Measurements from ENCODE around the gene THRAP3.

Gene THRAP3

GRCh38 chr1:36284517-36284916, 60.3 kb downstream of the THRAP3 start:
- intact Hi-C loops (cut with micrococcal nuclease), result no loop called here
- Mint-ChIP-seq H3K36me3 (ENCODE audit: low read depth) (peaks cover 80% of the 10 kb centered on the region), H3K27ac (no peak overlapping the region), H3K4me3 (no peak overlapping the region), H3K27me3 (no peaks in the 10 kb centered on the region), H3K9me3 (no peaks in the 10 kb centered on the region), H3K4me1 (ENCODE audit: low read depth) (no peaks in the 10 kb centered on the region)

GRCh38 chr1:36285443-36286101, 61.3 kb downstream of the THRAP3 start:
- Mint-ChIP-seq H3K36me3 (ENCODE audit: low read depth) (peaks cover 80% of the 10 kb centered on the region), H3K27ac (no peak overlapping the region), H3K9me3 (no peaks in the 10 kb centered on the region), H3K27me3 (no peaks in the 10 kb centered on the region), H3K4me3 (no peak overlapping the region), H3K4me1 (ENCODE audit: low read depth) (no peaks in the 10 kb centered on the region)
- intact Hi-C loops (cut with micrococcal nuclease), result loop anchor here (1.0 to 5.0 kb wide), 3 partner anchors 97 to 183 kb away; partner anchors contain the start of gene TRAPPC3

GRCh38 chr1:36286802-36287201, 62.6 kb downstream of the THRAP3 start:
- peaks cover 90% of the 10 kb centered on the region for H3K36me3 Mint-ChIP-seq (ENCODE audit: low read depth)
- H3K27me3 Mint-ChIP-seq, result no peaks in the 10 kb centered on the region
- intact Hi-C loops (cut with micrococcal nuclease), result loop anchor here (5.0 kb wide), 2 partner anchors 140 to 185 kb away; partner anchors contain the start of gene TRAPPC3
- no peak overlapping the region for H3K27ac Mint-ChIP-seq
- H3K9me3 Mint-ChIP-seq, result no peaks in the 10 kb centered on the region
- H3K4me3 Mint-ChIP-seq, result no peak overlapping the region
- H3K4me1 Mint-ChIP-seq (ENCODE audit: low read depth), result no peaks in the 10 kb centered on the region

GRCh38 chr1:36287595-36287994, 63.4 kb downstream of the THRAP3 start:
- intact Hi-C loops (cut with micrococcal nuclease), result loop anchor here (5.0 kb wide), 2 partner anchors 140 to 185 kb away; partner anchors contain the start of gene TRAPPC3
- no peak overlapping the region for H3K27ac Mint-ChIP-seq
- H3K4me3 Mint-ChIP-seq, result no peak overlapping the region
- H3K9me3 Mint-ChIP-seq, result no peaks in the 10 kb centered on the region
- no peaks in the 10 kb centered on the region for H3K27me3 Mint-ChIP-seq
- peaks cover 90% of the 10 kb centered on the region for H3K36me3 Mint-ChIP-seq (ENCODE audit: low read depth)
- H3K4me1 Mint-ChIP-seq (ENCODE audit: low read depth), result no peaks in the 10 kb centered on the region

GRCh38 chr1:36295390-36295789, 71.1 kb downstream of the THRAP3 start:
- Mint-ChIP-seq H3K9me3 (no peaks in the 10 kb centered on the region), H3K4me3 (no peak overlapping the region), H3K36me3 (ENCODE audit: low read depth) (peaks cover 100% of the 10 kb centered on the region), H3K27ac (no peak overlapping the region), H3K4me1 (ENCODE audit: low read depth) (peaks cover 10% of the 10 kb centered on the region), H3K27me3 (no peaks in the 10 kb centered on the region)
- intact Hi-C loops (cut with micrococcal nuclease), result no loop called here

- Mint-ChIP-seq H3K9me3 (no peaks in the 10 kb centered on the region), H3K4me3 (no peak overlapping the region), H3K27me3 (no peaks in the 10 kb centered on the region), H3K36me3 (ENCODE audit: low read depth) (peaks cover 100% of the 10 kb centered on the region), H3K4me1 (ENCODE audit: low read depth) (peaks cover 27% of the 10 kb centered on the region), H3K27ac (no peak overlapping the region)
- intact Hi-C loops (cut with micrococcal nuclease), result no loop called here
These were observed 72.8 kb downstream of the THRAP3 start for GRCh38 chr1:36297062-36297461.

GRCh38 chr1:36298640-36299039, 74.4 kb downstream of the THRAP3 start:
- Mint-ChIP-seq H3K27ac (no peak overlapping the region), H3K27me3 (no peaks in the 10 kb centered on the region), H3K9me3 (no peaks in the 10 kb centered on the region), H3K4me1 (ENCODE audit: low read depth) (peaks cover 40% of the 10 kb centered on the region), H3K36me3 (ENCODE audit: low read depth) (peaks cover 100% of the 10 kb centered on the region), H3K4me3 (no peak overlapping the region)
- intact Hi-C loops (cut with micrococcal nuclease), result no loop called here

- intact Hi-C loops (cut with micrococcal nuclease), result loop anchor here (5.0 kb wide), 1 partner anchor 153 kb away; the partner anchor contains the start of gene TRAPPC3
- Mint-ChIP-seq H3K27ac (peak overlapping the region; percentile 42), H3K4me1 (ENCODE audit: low read depth) (peaks cover 56% of the 10 kb centered on the region), H3K9me3 (no peaks in the 10 kb centered on the region), H3K4me3 (no peak overlapping the region), H3K27me3 (no peaks in the 10 kb centered on the region), H3K36me3 (ENCODE audit: low read depth) (peaks cover 92% of the 10 kb centered on the region)
These were observed 76.3 kb downstream of the THRAP3 start for GRCh38 chr1:36300526-36300925.

GRCh38 chr1:36301220-36301619, 77.0 kb downstream of the THRAP3 start:
- H3K36me3 Mint-ChIP-seq (ENCODE audit: low read depth), result peaks cover 86% of the 10 kb centered on the region
- H3K27me3 Mint-ChIP-seq, result no peaks in the 10 kb centered on the region
- H3K9me3 Mint-ChIP-seq, result no peaks in the 10 kb centered on the region
- H3K4me1 Mint-ChIP-seq (ENCODE audit: low read depth), result peaks cover 62% of the 10 kb centered on the region
- intact Hi-C loops (cut with micrococcal nuclease), result loop anchor here (5.0 kb wide), 1 partner anchor 154 kb away; the partner anchor contains the start of gene TRAPPC3
- H3K27ac Mint-ChIP-seq, result peak overlapping the region; percentile 42
- H3K4me3 Mint-ChIP-seq, result no peak overlapping the region

- Mint-ChIP-seq H3K9me3 (no peaks in the 10 kb centered on the region), H3K4me3 (no peak overlapping the region), H3K27ac (peak overlapping the region; percentile 58), H3K27me3 (peaks cover 9% of the 10 kb centered on the region), H3K4me1 (ENCODE audit: low read depth) (peaks cover 78% of the 10 kb centered on the region), H3K36me3 (ENCODE audit: low read depth) (peaks cover 66% of the 10 kb centered on the region)
- intact Hi-C loops (cut with micrococcal nuclease), result loop anchor here (5.0 kb wide), 1 partner anchor 156 kb away; the partner anchor contains the start of gene TRAPPC3
These were observed 79.0 kb downstream of the THRAP3 start for GRCh38 chr1:36303244-36303643.

- Mint-ChIP-seq H3K9me3 (no peaks in the 10 kb centered on the region), H3K27ac (peak overlapping the region; percentile 58), H3K27me3 (peaks cover 9% of the 10 kb centered on the region), H3K4me3 (no peak overlapping the region), H3K36me3 (ENCODE audit: low read depth) (peaks cover 60% of the 10 kb centered on the region), H3K4me1 (ENCODE audit: low read depth) (peaks cover 78% of the 10 kb centered on the region)
- intact Hi-C loops (cut with micrococcal nuclease), result loop anchor here (5.0 kb wide), 1 partner anchor 157 kb away; the partner anchor contains the start of gene TRAPPC3
These were observed 79.6 kb downstream of the THRAP3 start for GRCh38 chr1:36303650-36304360.

- peaks cover 77% of the 10 kb centered on the region for H3K4me1 Mint-ChIP-seq (ENCODE audit: low read depth)
- intact Hi-C loops (cut with micrococcal nuclease), result loop anchor here (5.0 kb wide), 1 partner anchor 157 kb away; the partner anchor contains the start of gene TRAPPC3
- H3K36me3 Mint-ChIP-seq (ENCODE audit: low read depth), result peaks cover 58% of the 10 kb centered on the region
- H3K27me3 Mint-ChIP-seq, result peaks cover 9% of the 10 kb centered on the region
- no peaks in the 10 kb centered on the region for H3K9me3 Mint-ChIP-seq
- H3K4me3 Mint-ChIP-seq, result peak overlapping the region; percentile 23
- H3K27ac Mint-ChIP-seq, result peak overlapping the region; percentile 41
These were observed 80.3 kb downstream of the THRAP3 start for GRCh38 chr1:36304521-36304920.

GRCh38 chr1:36304970-36305914, 81.0 kb downstream of the THRAP3 start:
- intact Hi-C loops (cut with micrococcal nuclease), result loop anchor here (5.0 kb wide), 2 partner anchors 62 to 158 kb away; partner anchors contain the start of gene TRAPPC3
- H3K4me1 Mint-ChIP-seq (ENCODE audit: low read depth), result peaks cover 69% of the 10 kb centered on the region
- peaks cover 9% of the 10 kb centered on the region for H3K27me3 Mint-ChIP-seq

More at GRCh38 chr1:36304970-36305914, 81.0 kb downstream of the THRAP3 start:
- Mint-ChIP-seq H3K9me3 (no peaks in the 10 kb centered on the region), H3K27ac (peak overlapping the region; percentile 41), H3K36me3 (ENCODE audit: low read depth) (peaks cover 55% of the 10 kb centered on the region), H3K4me3 (peak overlapping the region; percentile 20)

Data from dendritic cell treated with granulocyte-macrophage colony-stimulating factor and Interleukin-4, amounts not matched to agents 40 ng/mL and 50 ng/mL, for 4 days (primary cell).